Glutamatergic neuron (in vitro differentiated cells): ENCODE results near the gene C20orf173. TPM values are rescaled to one million over a fixed set of nuclear protein-coding genes. Genes with fewer than 3 reads are reported as not detected.
A peak's percentile ranks its signal among the peaks of the same experiment; 100 is the strongest.

ENCODE experiments used
- DNase-seq: peaks from one replicate; pipeline ENCODE4 v3.0.0; 2022
- H3K27ac Mint-ChIP-seq: one replicate; pipeline ENCODE4 v1.8.0; 2020; ENCODE audit warnings: mild to moderate bottlenecking, mixed read lengths, inconsistent platforms; ENCODE audit not compliant: unreplicated experiment
- H3K27me3 Mint-ChIP-seq: one replicate; pipeline ENCODE4 v1.8.0; 2020; ENCODE audit warnings: mild to moderate bottlenecking, moderate library complexity, mixed read lengths, inconsistent platforms; ENCODE audit not compliant: unreplicated experiment
- H3K36me3 Mint-ChIP-seq: one replicate; pipeline ENCODE4 v1.8.0; 2020; ENCODE audit warnings: mild to moderate bottlenecking, mixed read lengths, inconsistent platforms; ENCODE audit not compliant: unreplicated experiment
- H3K4me1 Mint-ChIP-seq: one replicate; pipeline ENCODE4 v1.8.0; 2020; ENCODE audit warnings: mild to moderate bottlenecking, low read depth, mixed read lengths, inconsistent platforms; ENCODE audit not compliant: unreplicated experiment
- H3K4me3 Mint-ChIP-seq: one replicate; pipeline ENCODE4 v1.8.0; 2020; ENCODE audit warnings: mild to moderate bottlenecking, mixed read lengths, inconsistent platforms; ENCODE audit not compliant: unreplicated experiment
- H3K9me3 Mint-ChIP-seq: one replicate; pipeline ENCODE4 v1.8.0; 2020; ENCODE audit warnings: mild to moderate bottlenecking, moderate library complexity, mixed read lengths, inconsistent platforms; ENCODE audit not compliant: unreplicated experiment
- total RNA-seq: library from RNA; stranded (reverse); fragmentation: NEBNext Ultra II Directional; extraction: Animal tissue kit (Norgen Biotek cat#: 25700); gene quantifications from one replicate; pipeline ENCODE4 v1.2.1, GENCODE V29; 2021; ENCODE audit not compliant: unreplicated experiment
- TF ChIP-seq, protein P1 (sequence below): fragments of 200-600 bp; sonication (generic); IDR thresholded peaks from one replicate; pipeline ENCODE4 v1.5.0; 2021; ENCODE audit not compliant: partially characterized antibody, unreplicated experiment

Gene C20orf173
- total RNA-seq, 1 donor from 2014 or later: not detected

DNA sequence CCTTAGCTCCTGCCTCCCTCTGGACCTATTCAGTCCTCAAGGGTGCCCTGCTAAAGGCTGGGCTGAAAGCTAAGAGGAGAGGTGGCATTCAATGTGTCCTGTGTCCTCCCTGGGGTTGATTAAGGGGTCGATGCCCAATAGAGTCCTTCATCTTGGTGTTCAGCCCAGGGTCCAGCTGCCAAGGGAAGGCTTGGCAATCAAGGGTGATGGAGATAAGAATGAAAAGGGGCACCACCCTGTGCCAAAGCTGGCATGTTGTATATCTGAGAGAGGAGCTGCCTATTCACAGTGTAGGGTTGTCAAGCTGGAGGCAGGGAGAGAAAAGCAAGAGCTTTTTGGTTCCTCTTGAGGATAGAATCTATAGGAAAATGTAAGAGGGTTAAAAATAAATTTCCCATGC, 12.3 kb downstream of the C20orf173 start:
- no peak overlapping the region for H3K4me3 Mint-ChIP-seq
- no peaks in the 10 kb centered on the region for H3K36me3 Mint-ChIP-seq
- peaks cover 5% of the 10 kb centered on the region for H3K9me3 Mint-ChIP-seq
- TF ChIP-seq, protein P1, sequence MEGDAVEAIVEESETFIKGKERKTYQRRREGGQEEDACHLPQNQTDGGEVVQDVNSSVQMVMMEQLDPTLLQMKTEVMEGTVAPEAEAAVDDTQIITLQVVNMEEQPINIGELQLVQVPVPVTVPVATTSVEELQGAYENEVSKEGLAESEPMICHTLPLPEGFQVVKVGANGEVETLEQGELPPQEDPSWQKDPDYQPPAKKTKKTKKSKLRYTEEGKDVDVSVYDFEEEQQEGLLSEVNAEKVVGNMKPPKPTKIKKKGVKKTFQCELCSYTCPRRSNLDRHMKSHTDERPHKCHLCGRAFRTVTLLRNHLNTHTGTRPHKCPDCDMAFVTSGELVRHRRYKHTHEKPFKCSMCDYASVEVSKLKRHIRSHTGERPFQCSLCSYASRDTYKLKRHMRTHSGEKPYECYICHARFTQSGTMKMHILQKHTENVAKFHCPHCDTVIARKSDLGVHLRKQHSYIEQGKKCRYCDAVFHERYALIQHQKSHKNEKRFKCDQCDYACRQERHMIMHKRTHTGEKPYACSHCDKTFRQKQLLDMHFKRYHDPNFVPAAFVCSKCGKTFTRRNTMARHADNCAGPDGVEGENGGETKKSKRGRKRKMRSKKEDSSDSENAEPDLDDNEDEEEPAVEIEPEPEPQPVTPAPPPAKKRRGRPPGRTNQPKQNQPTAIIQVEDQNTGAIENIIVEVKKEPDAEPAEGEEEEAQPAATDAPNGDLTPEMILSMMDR: no peak
- peaks cover 1% of the 10 kb centered on the region for H3K27me3 Mint-ChIP-seq
- no peaks in the 10 kb centered on the region for H3K4me1 Mint-ChIP-seq
- DNase-seq: no peak
- H3K27ac Mint-ChIP-seq: no peak overlapping the region

DNA sequence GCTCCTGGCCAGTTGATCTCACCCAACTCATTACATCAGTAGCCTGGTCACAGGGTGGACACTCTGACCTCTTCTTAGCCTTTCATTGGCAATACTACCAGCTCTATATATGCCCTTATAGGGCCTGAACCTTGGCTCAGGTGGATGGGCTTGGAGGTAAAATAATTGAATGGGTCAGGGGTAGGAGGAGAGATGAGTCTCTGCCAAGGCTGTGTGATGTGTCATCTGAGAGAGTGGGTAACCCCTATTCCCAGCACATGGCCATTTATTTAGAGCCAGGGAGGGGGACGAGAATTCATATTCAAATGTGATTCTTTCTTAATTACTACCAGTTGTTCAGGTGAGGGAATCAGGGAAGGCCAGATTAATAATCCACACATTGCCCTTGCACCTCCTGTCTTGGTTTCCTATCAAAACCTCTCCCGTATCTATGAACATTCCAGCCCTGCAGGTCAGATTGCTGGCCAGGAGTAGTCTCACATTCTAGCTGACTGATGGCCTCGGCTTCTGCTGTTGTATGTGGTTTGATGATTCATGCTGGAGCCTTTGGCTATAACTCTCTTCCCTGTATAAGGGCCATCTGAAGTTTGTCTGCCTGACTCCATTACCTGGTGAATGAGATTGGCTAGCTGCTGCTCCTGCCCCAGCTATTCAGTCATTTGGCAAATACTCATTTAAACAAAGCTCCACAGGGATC, 13.4 kb downstream of the C20orf173 start:
- peaks cover 5% of the 10 kb centered on the region for H3K9me3 Mint-ChIP-seq
- H3K4me1 Mint-ChIP-seq: no peaks in the 10 kb centered on the region
- peaks cover 1% of the 10 kb centered on the region for H3K27me3 Mint-ChIP-seq
- H3K27ac Mint-ChIP-seq: no peak overlapping the region
- TF ChIP-seq, protein P1: no peak
- H3K36me3 Mint-ChIP-seq: no peaks in the 10 kb centered on the region
- no peak overlapping the region for H3K4me3 Mint-ChIP-seq
- DNase-seq: no peak

DNA sequence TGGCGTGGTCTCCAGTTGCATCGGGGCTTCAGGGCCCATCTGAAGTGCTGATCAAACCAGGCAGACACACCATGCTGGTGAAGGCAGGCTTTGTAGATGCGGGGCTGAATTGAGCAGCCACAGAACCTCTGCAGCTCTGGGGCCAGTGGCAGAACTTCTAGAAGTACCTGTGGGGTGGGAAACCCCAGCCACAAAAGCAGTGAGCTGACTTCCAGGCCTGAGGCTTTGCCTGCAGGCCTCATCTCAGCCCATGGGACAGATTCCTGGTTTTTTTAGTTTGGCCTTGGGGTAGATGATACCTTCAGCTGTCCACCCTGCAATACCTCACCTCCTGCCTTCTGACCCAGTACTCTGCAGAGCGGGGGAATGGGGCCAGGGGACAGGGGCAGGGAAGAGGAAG, 14.1 kb downstream of the C20orf173 start:
- no peaks in the 10 kb centered on the region for H3K4me1 Mint-ChIP-seq
- no peaks in the 10 kb centered on the region for H3K36me3 Mint-ChIP-seq
- DNase-seq: no peak
- peaks cover 1% of the 10 kb centered on the region for H3K27me3 Mint-ChIP-seq
- H3K27ac Mint-ChIP-seq: no peak overlapping the region
- H3K9me3 Mint-ChIP-seq: peaks cover 3% of the 10 kb centered on the region
- H3K4me3 Mint-ChIP-seq: no peak overlapping the region
- TF ChIP-seq, protein P1: no peak

DNA sequence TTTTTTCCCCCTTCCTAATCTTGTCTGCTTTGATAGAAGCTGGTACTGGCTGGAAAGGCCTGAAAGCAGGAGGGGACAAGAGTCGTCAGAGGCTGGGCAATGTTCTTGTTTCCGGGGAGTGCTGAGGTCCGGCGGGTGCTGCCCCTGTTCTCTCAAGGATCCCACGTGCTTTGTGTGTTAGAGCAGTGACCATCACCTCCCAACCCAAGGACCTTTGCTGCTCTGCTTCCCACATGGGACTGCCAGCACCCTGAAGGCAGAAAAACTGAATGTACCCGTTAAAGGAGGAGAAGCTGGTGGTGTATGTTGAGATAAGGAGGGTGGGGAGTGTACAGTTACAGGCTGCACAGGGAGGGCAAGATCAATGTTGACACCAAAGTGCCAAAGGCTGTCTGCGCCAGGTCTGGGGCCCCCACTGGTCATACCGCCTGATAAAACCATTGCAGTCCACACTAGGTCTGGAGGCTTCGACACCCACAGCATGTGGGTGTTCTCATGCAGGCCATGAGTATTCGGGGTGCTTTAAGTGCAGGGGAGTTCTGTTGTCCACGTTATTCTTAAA, 15.0 kb downstream of the C20orf173 start:
- Mint-ChIP-seq H3K27ac (no peak overlapping the region), H3K4me3 (no peak overlapping the region), H3K9me3 (peaks cover 3% of the 10 kb centered on the region), H3K27me3 (peaks cover 1% of the 10 kb centered on the region), H3K36me3 (no peaks in the 10 kb centered on the region), H3K4me1 (no peaks in the 10 kb centered on the region)
- TF ChIP-seq, protein P1: no peak
- no peak for DNase-seq

DNA sequence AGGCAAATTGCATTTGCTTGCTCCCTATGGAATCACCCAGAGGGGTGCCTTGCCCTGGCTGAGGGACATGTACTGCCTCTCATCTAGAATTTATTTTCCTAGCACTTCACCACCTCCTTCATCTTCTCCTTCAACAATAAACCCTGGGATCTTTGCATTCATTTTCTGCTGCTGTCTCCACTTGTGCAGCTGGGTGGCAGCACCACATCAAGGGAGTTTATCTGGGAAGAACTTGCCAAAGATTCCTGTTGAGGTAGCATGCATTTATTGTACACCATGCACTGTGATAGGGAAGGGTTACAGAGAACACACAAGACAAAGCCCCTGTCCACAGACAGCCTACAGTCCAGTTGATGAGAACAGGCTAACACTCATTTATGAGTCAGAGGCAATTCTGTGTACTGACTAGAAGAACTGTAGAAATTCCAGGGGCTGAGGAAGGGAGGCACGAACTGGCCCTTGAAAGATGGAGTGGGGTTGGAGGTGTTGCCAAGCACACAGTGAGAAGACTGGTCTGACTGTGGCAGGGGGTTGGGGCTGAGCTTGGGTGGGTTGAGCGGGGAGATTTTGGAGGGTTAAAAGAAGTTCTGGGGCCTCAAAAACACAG, 17.5 kb downstream of the C20orf173 start:
- TF ChIP-seq, protein P1: peak; percentile 35
- Mint-ChIP-seq H3K27me3 (no peaks in the 10 kb centered on the region), H3K9me3 (peaks cover under 1% of the 10 kb centered on the region), H3K36me3 (no peaks in the 10 kb centered on the region), H3K4me1 (no peaks in the 10 kb centered on the region), H3K4me3 (no peak overlapping the region), H3K27ac (no peak overlapping the region)
- DNase-seq: peak; percentile 58
